D721Med (cell line): ENCODE measurements around the gene KLHDC9.
"Not testable (repeated sequence)": the region's sequence is repeated elsewhere in the genome, so short reads cannot be mapped to it uniquely, and the experiment has no call there.

Experiments
- DNase-seq: peaks from one replicate; pipeline ENCODE4 v3.0.0; 2011; ENCODE audit warnings: low spot score; ENCODE audit not compliant: insufficient read length
- FAIRE-seq: peaks from 2 replicates; lab custom pipeline; 2011; peaks lifted over from hg19 to GRCh38; lab: Jason Lieb, UNC
- CTCF ChIP-seq: IDR thresholded peaks from 2 replicates; pipeline ENCODE4 v1.5.1; 2012; ENCODE audit warnings: mild to moderate bottlenecking, control low read depth; ENCODE audit not compliant: insufficient read depth; ENCODE audit errors: missing control alignments

KLHDC9 gene

GRCh38 chr1:161059293-161059692, 38.9 kb upstream of the KLHDC9 start:
- DNase-seq: no peak

GRCh38 chr1:161061419-161061818, 36.7 kb upstream of the KLHDC9 start:
- DNase-seq (no peak), FAIRE-seq (no peak)
- TF ChIP-seq CTCF: no peak

More at GRCh38 chr1:161059293-161059692, 38.9 kb upstream of the KLHDC9 start:
- TF ChIP-seq CTCF: no peak
- FAIRE-seq: no peak

GRCh38 chr1:161063936-161064335, 34.2 kb upstream of the KLHDC9 start:
- FAIRE-seq, DNase-seq: not testable (repeated sequence)

GRCh38 chr1:161065681-161066080, 32.5 kb upstream of the KLHDC9 start:
- not testable (repeated sequence) for FAIRE-seq, DNase-seq

- FAIRE-seq: no peak
- TF ChIP-seq CTCF: no peak
- DNase-seq: no peak
These were observed 31.5 kb upstream of the KLHDC9 start for GRCh38 chr1:161066694-161067093.

GRCh38 chr1:161068306-161069234, 29.6 kb upstream of the KLHDC9 start:
- no peak for DNase-seq
- TF ChIP-seq CTCF: no peak
- no peak for FAIRE-seq

- DNase-seq (no peak), FAIRE-seq (no peak)
- TF ChIP-seq CTCF: no peak
These were observed 28.9 kb upstream of the KLHDC9 start for GRCh38 chr1:161069241-161069640.

- no peak for FAIRE-seq
- DNase-seq: no peak
- no peak for TF ChIP-seq CTCF
These were observed 28.4 kb upstream of the KLHDC9 start, which contains the start of gene ARHGAP30 for GRCh38 chr1:161069731-161070270. TSS of gene ARHGAP30 (minus strand) at chr1:161069891. CDS start at chr1:161069624, 267 bp downstream.
